Activated naive CD4-positive, alpha-beta T cell treated with anti-CD3 and anti-CD28 coated beads, Interleukin-2, amount 50 U/mL, for 24 hours (primary cell): ENCODE measurements around the gene C19orf73.
"Not testable (repeated sequence)": the region's sequence is repeated elsewhere in the genome, so short reads cannot be mapped to it uniquely, and the experiment has no call there.

Experiments used
- H3K27ac Mint-ChIP-seq: one replicate; pipeline ENCODE4 v1.8.0; 2021; ENCODE audit warnings: mild to moderate bottlenecking, mixed read lengths
- H3K27me3 Mint-ChIP-seq: one replicate; pipeline ENCODE4 v1.8.0; 2021; ENCODE audit warnings: mixed read lengths
- H3K36me3 Mint-ChIP-seq: one replicate; pipeline ENCODE4 v1.8.0; 2021; ENCODE audit warnings: mixed read lengths
- H3K4me1 Mint-ChIP-seq: one replicate; pipeline ENCODE4 v1.8.0; 2021; ENCODE audit warnings: mixed read lengths
- H3K4me3 Mint-ChIP-seq: one replicate; pipeline ENCODE4 v1.8.0; 2021; ENCODE audit warnings: mild to moderate bottlenecking, mixed read lengths
- H3K9me3 Mint-ChIP-seq: one replicate; pipeline ENCODE4 v1.8.0; 2021; ENCODE audit warnings: mixed read lengths

Gene C19orf73

DNA sequence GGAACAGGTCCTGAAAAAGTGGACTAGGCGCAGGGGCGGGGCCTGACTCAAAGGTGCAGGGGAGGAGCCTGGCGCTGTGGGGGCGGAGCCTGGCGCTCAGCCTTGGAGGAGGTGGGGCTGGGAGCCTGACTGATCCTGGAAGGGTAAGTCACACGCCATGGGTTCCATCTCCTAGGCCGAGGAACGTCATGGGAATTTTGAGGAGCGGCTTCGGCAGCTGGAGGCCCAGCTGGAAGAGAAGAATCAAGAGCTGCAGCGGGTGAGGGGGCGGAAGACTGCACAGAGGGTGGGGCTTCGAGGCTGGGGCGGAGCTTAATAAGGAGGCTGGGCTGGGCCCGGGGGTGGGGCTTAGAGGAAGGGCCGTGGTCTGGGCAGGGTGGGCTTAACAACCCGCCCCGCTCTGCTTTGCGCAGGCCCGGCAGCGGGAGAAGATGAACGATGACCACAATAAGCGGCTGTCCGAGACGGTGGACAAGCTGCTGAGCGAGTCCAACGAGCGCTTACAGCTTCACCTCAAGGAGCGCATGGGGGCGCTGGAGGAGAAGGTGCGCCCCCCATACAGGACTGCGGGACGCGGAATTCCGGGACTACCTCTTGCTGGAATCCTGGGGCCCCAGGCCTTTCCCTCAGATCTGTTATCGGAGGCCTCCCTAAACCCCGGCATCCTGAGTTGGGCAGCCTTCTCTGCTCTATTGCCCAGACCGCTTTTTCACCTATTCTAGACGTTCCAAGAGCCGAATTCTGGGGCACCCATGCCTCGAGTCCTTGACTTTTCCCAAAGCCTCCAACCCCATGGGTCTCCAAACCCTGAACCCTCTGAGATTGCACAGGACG, 14.9 kb upstream of the C19orf73 start:
- peak overlapping the region; percentile 59 for H3K27ac Mint-ChIP-seq
- H3K9me3 Mint-ChIP-seq, result no peaks in the 10 kb centered on the region
- H3K4me1 Mint-ChIP-seq, result peaks cover 24% of the 10 kb centered on the region
- H3K4me3 Mint-ChIP-seq, result peak overlapping the region; percentile 80
- peaks cover 3% of the 10 kb centered on the region for H3K27me3 Mint-ChIP-seq
- H3K36me3 Mint-ChIP-seq, result no peaks in the 10 kb centered on the region

DNA sequence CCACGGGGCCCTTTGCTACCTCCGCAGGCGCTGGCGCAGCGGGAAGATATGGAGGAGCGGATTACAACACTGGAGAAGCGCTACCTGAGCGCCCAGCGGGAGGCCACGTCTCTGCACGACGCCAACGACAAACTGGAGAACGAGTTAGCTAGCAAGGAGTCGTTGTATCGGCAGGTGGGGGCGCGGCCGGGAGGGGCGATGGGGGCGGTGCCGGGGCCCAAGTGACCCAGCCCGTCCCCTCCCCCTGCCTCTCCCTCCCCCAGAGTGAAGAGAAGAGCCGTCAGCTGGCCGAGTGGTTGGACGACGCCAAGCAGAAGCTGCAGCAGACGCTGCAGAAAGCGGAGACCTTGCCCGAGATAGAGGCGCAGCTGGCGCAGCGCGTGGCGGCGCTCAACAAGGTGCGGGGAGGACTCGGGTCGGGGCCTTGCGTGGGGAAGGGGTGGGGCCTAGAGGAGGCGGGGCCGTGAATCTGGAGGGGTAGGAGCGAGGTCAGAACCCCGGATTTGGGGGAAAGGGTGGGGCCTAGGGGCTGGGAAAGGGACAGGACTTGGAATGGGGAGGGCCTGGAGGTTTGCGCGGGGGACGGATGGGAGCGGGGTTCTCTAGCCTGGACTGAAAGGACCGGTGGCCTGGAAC, 14.1 kb upstream of the C19orf73 start:
- peaks cover 31% of the 10 kb centered on the region for H3K4me1 Mint-ChIP-seq
- H3K9me3 Mint-ChIP-seq, result no peaks in the 10 kb centered on the region
- H3K4me3 Mint-ChIP-seq, result peak overlapping the region; percentile 80
- H3K27ac Mint-ChIP-seq, result no peak overlapping the region
- H3K27me3 Mint-ChIP-seq, result peaks cover 3% of the 10 kb centered on the region
- no peaks in the 10 kb centered on the region for H3K36me3 Mint-ChIP-seq

DNA sequence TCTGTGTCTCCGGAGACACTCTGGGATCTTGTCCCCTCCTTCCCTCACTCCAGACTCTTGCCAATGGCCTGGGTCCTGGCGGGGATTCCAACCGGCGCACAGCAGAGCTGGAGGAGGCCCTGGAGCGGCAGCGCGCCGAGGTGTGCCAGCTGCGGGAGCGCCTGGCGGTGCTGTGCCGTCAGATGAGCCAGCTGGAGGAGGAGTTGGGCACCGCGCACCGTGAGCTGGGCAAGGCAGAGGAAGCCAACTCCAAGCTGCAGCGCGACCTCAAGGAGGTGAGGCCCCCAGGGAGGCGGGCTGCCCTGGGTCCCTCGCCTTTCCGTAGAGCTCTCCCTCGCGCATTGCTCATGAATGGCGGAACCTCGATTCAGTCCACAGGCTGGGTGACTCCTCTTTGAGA, 11.4 kb upstream of the C19orf73 start:
- Mint-ChIP-seq H3K27ac (no peak overlapping the region), H3K4me3 (no peak overlapping the region), H3K4me1 (peaks cover 37% of the 10 kb centered on the region), H3K36me3 (no peaks in the 10 kb centered on the region), H3K9me3 (no peaks in the 10 kb centered on the region), H3K27me3 (no peaks in the 10 kb centered on the region)

DNA sequence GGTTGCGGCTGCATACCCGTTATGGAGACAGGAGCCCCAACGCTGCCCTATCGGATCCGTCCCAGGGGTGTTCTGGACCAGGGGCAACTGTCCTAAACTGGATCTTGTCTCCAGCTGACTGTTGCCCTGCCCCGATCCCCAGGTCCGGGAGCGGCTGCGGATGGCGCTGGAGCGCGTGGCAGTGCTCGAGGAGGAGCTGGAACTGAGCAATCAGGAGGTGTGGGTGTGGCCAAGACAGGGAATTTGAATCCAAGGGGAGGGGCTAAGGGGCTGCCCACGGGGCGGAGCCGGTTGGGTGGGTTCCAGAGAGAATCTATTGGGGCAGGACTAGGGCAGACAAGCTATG, 10.3 kb upstream of the C19orf73 start:
- H3K4me3 Mint-ChIP-seq, result peak overlapping the region; percentile 88
- H3K4me1 Mint-ChIP-seq, result peaks cover 29% of the 10 kb centered on the region
- no peaks in the 10 kb centered on the region for H3K27me3 Mint-ChIP-seq
- H3K27ac Mint-ChIP-seq, result peak overlapping the region; percentile 51
- no peaks in the 10 kb centered on the region for H3K36me3 Mint-ChIP-seq
- H3K9me3 Mint-ChIP-seq, result no peaks in the 10 kb centered on the region

DNA sequence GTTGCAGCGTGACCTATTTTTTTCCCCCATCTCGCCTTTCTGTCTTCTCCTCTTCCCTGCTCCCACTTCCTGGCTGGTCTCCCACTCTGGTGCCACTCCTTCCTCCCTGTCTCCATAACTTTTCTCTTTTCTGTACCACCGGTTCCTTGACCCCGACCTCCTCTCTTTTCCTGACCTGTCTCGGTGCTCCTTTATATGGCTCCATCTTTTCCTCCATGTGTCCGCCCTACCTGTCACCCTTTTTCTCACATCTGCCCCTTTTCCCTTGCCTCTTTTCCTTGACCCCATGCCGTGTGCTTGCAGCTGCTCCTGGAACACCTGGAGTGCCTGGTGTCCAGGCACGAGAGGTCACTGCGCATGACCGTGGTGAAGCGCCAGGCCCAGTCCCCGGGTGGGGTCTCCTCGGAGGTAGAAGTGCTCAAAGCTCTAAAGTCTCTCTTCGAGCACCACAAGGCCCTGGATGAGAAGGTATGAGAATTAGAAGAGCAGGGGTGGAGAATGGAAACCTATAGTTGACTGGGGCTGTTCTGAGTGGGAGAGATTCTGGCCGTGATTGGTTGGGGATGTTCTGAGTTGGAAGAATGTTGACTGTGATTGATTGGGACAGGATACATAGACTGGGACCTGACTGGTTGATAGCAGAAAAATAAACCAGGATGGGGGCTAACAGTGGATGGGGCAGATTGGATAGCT, 9.7 kb upstream of the C19orf73 start:
- H3K4me1 Mint-ChIP-seq, result peaks cover 25% of the 10 kb centered on the region
- peak overlapping the region; percentile 88 for H3K4me3 Mint-ChIP-seq
- no peaks in the 10 kb centered on the region for H3K27me3 Mint-ChIP-seq
- H3K36me3 Mint-ChIP-seq, result no peaks in the 10 kb centered on the region
- no peaks in the 10 kb centered on the region for H3K9me3 Mint-ChIP-seq
- no peak overlapping the region for H3K27ac Mint-ChIP-seq

DNA sequence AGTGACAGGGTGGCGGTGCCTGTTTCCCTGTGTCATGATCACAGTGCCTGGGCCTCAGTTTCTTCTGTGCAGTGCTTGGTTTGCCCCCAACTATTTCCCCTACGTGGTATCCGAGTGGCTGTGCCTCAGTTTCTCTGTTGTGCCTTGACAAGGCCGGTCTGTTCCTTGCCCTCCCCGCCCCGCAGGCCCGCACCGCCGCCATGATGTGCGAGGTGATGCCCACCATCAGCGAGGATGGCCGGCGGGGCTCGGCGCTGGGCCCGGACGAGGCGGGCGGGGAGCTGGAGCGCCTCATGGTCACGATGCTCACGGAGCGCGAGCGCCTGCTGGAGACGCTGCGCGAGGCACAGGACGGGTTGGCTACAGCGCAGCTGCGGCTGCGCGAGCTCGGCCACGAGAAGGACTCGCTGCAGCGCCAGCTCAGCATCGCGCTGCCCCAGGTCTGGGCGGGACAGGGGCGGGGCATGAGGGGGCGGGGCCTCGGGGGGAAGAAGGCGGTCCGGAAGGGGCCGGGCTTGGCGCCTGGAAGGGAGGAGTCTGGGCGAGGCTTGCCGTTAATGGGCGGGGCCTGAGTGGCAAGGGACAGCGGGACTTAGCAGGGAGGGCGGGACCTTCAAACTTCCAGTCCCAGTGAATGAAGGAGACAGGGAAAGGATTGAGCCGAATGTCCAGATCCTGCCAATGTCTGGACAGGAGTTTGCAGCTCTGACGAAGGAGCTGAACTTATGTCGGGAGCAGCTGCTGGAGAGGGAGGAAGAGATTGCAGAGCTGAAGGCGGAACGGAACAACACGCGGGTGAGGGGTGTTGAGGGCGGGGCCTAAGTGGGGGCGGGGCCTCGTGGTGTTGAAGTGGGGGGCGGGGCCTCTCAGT, 9.0 kb upstream of the C19orf73 start:
- Mint-ChIP-seq H3K9me3 (no peaks in the 10 kb centered on the region), H3K36me3 (no peaks in the 10 kb centered on the region), H3K4me1 (peaks cover 20% of the 10 kb centered on the region), H3K27ac (peak overlapping the region; percentile 78), H3K4me3 (peak overlapping the region; percentile 88), H3K27me3 (no peaks in the 10 kb centered on the region)

DNA sequence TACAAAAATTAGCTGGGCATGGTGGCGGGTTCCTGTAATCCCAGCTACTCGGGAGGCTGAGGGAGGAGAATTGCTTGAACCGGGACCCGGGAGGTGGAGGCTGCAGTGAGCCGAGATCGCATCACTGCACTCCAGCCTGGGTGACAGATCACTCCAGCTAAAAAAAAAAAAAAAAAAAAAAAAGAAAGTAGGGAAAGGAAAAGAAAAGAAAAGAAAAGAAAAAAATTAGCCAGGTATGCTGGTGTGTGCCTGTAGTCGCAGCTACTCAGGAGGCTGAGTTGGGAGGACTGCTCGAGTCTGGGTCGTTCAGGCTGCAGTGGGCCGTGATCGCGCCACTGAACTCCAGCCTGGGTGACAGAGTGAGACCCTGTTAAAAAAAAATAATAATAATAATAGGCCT, 8.3 kb upstream of the C19orf73 start:
- H3K27ac Mint-ChIP-seq, H3K27me3 Mint-ChIP-seq, H3K4me3 Mint-ChIP-seq, H3K36me3 Mint-ChIP-seq, H3K9me3 Mint-ChIP-seq: not testable (repeated sequence)
- H3K4me1 Mint-ChIP-seq, result peaks cover 16% of the 10 kb centered on the region

DNA sequence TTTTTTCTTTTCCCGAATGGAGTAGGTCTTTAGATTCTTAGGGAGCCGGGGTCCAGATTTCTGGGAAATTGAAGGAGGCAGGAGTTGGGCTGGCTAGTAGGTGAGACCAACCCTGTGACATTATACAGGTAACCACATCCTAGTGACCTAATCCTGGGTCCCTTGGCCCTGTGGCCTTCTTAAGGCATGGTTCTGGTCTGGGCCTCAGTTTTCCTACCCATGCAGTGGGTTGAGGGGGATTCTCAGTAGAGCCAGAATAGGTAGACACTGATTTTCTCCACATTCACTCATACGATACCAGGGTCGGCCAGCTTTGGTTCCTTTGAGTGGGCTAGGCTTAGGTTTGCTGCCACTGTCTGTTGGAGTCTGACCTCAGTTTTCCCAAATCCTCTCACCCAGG, 7.6 kb upstream of the C19orf73 start:
- H3K4me3 Mint-ChIP-seq, result no peak overlapping the region
- no peak overlapping the region for H3K27ac Mint-ChIP-seq
- H3K4me1 Mint-ChIP-seq, result peaks cover 16% of the 10 kb centered on the region
- H3K36me3 Mint-ChIP-seq, result no peaks in the 10 kb centered on the region
- no peaks in the 10 kb centered on the region for H3K27me3 Mint-ChIP-seq
- H3K9me3 Mint-ChIP-seq, result no peaks in the 10 kb centered on the region

DNA sequence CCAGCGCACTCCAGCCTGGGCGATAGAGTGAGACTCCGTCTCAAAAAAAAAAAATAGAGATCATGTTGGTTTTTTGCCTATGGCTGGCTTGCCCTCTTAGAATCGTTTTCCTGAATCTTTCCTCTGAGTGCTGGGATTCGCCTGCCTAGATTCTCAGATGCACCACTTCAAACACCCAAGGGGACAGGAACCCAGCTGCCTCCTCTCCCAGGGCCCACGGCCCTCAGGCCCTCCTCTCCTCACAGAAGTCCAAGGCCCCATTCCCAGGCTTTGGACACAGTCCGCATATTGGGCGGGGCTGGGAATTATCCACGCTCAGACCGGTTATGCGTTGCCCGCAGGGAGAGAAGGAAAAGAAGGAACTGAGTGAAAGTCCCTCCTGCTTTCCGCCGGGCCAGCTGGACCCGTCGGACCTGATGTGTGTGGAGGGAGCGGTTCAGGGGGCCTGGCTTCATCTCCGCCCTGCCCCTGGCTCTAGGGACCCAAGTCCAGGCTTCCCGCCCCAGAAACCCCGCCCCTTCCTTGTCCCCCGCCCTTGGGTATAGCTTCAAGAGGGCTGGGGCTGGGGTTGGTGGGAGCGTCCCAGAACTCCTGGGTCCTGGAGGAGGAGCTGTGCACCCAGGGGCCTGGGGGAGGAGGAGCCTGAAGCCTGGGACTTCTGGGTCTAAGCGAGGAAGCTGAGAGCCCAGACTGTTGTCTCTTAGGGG, 6.2 kb upstream of the C19orf73 start:
- H3K27me3 Mint-ChIP-seq, result no peaks in the 10 kb centered on the region
- no peaks in the 10 kb centered on the region for H3K36me3 Mint-ChIP-seq
- no peaks in the 10 kb centered on the region for H3K9me3 Mint-ChIP-seq
- H3K4me3 Mint-ChIP-seq, result no peak overlapping the region
- peaks cover 25% of the 10 kb centered on the region for H3K4me1 Mint-ChIP-seq
- no peak overlapping the region for H3K27ac Mint-ChIP-seq

DNA sequence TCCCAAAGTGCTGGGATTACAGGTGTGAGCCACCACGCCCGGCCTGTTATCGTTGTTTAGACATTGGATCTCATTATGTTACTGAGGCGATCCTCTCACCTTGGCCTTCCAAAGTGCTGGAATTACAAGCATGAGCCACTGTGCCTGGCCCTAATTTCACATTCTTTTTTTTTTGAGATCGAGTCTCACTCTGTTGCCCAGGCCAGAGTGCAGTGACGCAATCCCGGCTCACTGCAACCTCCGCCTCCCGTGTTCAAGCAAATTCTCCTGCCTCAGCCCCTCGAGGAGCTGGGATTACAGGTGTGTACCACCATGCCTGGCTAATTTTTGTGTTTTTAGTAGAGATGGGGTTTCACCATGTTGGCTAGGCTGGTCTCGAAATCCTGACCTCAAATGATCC, 4.3 kb upstream of the C19orf73 start:
- not testable (repeated sequence) for H3K27ac Mint-ChIP-seq, H3K36me3 Mint-ChIP-seq, H3K27me3 Mint-ChIP-seq

DNA sequence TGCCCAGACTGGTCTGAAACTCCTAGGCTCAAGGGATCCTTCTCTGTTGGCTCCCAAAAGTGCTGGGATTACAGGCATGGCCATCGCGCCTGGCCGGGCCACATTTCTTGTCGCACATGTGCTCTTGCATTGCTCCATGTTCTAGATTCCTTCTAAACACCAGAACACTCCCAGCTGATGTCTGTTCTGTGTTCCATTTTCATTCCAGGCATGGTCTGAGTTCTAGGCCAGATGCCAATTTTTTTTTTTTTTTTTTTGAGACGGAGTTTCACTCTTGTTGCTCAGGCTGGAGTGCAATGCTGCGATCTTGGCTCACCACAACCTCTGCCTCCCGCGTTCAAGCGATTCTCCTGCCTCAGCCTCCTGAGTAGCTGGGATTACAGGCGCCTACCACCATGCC, 2.9 kb upstream of the C19orf73 start:
- H3K9me3 Mint-ChIP-seq, H3K36me3 Mint-ChIP-seq, H3K27ac Mint-ChIP-seq, H3K27me3 Mint-ChIP-seq, H3K4me3 Mint-ChIP-seq: not testable (repeated sequence)
- H3K4me1 Mint-ChIP-seq, result peaks cover 23% of the 10 kb centered on the region

More for the DNA sequence above, 4.3 kb upstream of the C19orf73 start:
- H3K9me3 Mint-ChIP-seq, H3K4me3 Mint-ChIP-seq: not testable (repeated sequence)
- peaks cover 19% of the 10 kb centered on the region for H3K4me1 Mint-ChIP-seq

DNA sequence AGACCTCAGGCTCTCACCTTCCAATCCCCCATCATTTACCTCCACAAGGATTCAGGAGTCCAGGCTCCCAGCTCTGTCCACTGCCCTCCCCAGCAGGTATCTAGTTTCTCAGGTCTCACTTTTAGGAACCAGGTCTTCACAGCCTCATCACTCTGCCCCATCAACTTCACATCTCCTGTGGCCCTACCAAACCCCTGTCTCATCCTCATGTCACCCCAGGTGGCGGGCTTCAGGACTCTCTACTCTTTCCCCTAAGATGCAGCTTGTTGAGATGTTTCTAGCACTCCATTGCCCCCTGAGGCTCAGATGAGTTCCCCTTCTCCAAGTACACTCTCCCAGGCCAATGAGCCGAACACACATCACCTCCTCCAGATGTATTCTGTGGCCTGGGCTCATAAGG, 1.9 kb upstream of the C19orf73 start:
- Mint-ChIP-seq H3K4me1 (peaks cover 31% of the 10 kb centered on the region), H3K4me3 (peak overlapping the region; percentile 81), H3K36me3 (no peaks in the 10 kb centered on the region), H3K27ac (peak overlapping the region; percentile 43), H3K27me3 (no peaks in the 10 kb centered on the region), H3K9me3 (no peaks in the 10 kb centered on the region)

DNA sequence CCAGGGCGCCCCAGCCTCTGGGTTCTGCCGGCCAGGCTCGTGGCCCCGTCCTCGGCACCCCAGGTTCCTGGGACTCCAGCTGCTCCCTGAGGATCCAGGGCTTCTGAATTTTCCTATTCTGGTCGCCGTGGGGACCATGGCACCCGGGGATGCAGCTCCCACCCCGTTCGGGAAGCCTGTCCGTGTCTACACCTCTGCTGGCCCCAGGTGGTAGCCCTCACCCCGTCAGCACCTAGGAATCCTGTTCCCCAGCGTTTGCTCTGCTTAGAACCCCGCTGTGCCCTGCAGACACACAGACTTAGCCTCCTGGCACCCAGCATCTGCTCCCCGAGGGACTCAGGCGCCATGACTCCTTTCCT, 1.4 kb upstream of the C19orf73 start:
- Mint-ChIP-seq H3K36me3 (no peaks in the 10 kb centered on the region), H3K4me1 (peaks cover 34% of the 10 kb centered on the region), H3K27me3 (no peaks in the 10 kb centered on the region), H3K27ac (peak overlapping the region; percentile 68), H3K9me3 (no peaks in the 10 kb centered on the region), H3K4me3 (peak overlapping the region; percentile 81)

DNA sequence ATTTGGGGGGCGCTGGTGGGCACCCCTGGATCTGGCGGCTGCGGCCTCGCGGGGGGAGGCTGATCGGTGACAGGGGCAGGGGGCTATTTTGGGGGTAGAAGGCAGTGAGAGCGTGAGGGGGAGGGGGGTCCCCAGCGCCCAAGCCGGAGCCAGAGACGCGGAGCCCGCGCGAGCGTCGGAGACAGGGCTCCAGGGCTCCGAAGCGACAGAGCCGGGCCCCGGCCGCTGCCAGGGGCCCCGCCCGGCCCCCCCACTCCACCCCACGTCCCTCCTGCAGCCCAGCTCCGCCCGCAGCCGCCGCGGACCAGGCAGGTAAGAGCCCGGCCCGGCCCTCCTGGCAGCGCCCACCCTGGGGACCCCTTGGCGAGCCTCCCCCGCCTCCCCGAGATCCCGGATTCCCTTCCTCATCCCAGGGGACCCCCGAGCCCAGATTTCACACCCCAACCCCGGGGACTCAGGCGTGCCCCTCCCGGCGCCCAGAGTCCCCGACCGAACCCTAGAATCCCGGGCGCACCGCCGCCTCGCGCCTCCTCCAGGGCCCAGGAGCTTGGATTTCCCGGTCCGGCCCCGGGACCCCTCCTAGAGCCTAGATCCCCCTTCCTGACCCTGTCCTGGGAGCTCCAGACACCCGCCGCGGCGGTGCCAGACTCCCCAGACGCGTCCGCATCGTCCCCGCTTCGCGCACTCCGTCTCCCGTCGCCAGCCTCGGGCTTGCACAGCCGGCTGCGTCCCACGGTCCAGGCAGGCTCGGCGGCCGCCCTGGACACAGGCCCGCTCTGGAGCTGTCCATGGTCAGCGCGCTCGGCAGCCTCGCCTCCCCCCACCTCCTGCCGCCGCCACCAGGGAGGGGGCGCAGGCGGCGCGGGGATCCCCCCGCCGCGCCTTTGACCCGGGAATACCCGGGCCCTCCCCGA, 725 bp upstream of the C19orf73 start, which contains the start of gene PPFIA3:
TSS of gene PPFIA3 (plus strand) at position 134 of the 914 bp plus-strand sequence. CDS start 8,330 bp downstream, outside the sequence.
- H3K4me1 Mint-ChIP-seq, result peaks cover 38% of the 10 kb centered on the region
- H3K36me3 Mint-ChIP-seq, result no peaks in the 10 kb centered on the region
- peak within 1 kb of the TSS; percentile 92 for H3K27ac Mint-ChIP-seq
- H3K9me3 Mint-ChIP-seq, result no peaks in the 10 kb centered on the region
- peak within 1 kb of the TSS; percentile 92 for H3K4me3 Mint-ChIP-seq
- H3K27me3 Mint-ChIP-seq, result no peaks in the 10 kb centered on the region
